AG04449 (cell line): Measurements from ENCODE around the gene SUN3.
"Not testable (repeated sequence)": the region's sequence is repeated elsewhere in the genome, so short reads cannot be mapped to it uniquely, and the experiment has no call there.

ENCODE experiments used
- CTCF ChIA-PET: fragments of 350-600 bp; formaldehyde crosslinking; extraction: SDS; loops from one replicate; lab custom pipeline; 2021; ENCODE audit warnings: antibody characterized with exemption; lab: Yijun Ruan, JAX
- POLR2A ChIA-PET: fragments of 400-600, 350-600 bp; formaldehyde crosslinking; extraction: SDS; loops from one replicate; lab custom pipeline; 2020; ENCODE audit warnings: antibody characterized with exemption, inconsistent platforms; lab: Yijun Ruan, JAX
- DNase-seq: peaks from one replicate; pipeline ENCODE4 v3.0.0-alpha.2; 2010; ENCODE audit warnings: low read depth, low spot score
- H3K4me3 ChIP-seq: 2 replicates; pipeline ENCODE4 v1.5.1; 2011; ENCODE audit warnings: low read depth, mild to moderate bottlenecking, control low read depth, low read length
- TF ChIP-seq, protein P1 (sequence below): IDR thresholded peaks from one replicate; pipeline ENCODE4 v1.5.1; 2011; ENCODE audit warnings: mild to moderate bottlenecking, moderate library complexity, low read length, control low read depth, inconsistent platforms; ENCODE audit not compliant: insufficient read depth; ENCODE audit errors: missing control alignments

SUN3 gene

DNA sequence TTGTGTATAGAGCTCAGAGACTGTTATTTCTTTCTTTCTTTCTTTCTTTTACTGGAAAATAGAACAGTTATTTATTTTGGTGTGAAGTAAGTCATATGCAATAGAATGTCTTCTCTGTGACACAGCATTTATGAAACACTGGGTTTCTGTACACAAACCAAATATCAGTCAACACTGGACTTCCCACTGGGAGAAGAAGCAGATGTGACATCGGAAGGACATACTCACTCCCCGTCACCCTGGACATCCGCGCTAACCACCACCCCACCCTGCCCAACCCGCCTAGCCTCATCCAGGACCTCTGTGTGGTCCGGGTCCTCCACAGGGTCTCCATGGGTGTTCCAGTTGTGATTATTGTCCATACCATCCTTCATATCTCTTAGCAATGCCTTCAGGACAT lies 22.0 kb downstream of the SUN3 start:
- POLR2A ChIA-PET, result interaction anchor here (0.6 kb wide), 1 partner anchor 442 kb away, joined by 3 read pairs; no protein-coding TSS in a partner anchor
- CTCF ChIA-PET, result no interaction called here

DNA sequence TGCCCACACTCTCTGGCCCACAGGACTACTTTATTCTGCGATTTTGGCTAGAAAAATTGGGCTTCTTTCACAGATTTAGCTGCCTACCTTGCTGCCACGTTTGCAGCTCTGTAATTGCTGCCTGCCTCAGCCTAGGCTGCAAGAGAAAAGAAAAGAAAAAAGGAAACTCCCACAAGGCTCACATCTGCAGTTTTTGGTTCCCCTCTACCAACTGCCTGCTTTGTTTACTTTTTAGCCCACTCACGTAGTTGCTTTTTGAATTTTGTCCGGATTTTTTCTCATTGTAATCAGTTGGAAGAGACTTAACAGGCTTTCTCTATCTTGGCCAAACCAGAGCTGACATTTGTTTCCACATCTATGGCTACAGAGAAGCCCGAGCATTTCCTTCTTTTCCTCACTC lies 24.3 kb downstream of the SUN3 start:
- no peak overlapping the region for H3K4me3 ChIP-seq
- no peak for DNase-seq
- ChIA-PET CTCF (interaction anchor here (0.7 to 1.9 kb wide), 4 partner anchors 10 to 106 kb away, joined by 3 to 8 read pairs (median 3); no protein-coding TSS in a partner anchor), POLR2A (no interaction called here)
- TF ChIP-seq, protein P1, sequence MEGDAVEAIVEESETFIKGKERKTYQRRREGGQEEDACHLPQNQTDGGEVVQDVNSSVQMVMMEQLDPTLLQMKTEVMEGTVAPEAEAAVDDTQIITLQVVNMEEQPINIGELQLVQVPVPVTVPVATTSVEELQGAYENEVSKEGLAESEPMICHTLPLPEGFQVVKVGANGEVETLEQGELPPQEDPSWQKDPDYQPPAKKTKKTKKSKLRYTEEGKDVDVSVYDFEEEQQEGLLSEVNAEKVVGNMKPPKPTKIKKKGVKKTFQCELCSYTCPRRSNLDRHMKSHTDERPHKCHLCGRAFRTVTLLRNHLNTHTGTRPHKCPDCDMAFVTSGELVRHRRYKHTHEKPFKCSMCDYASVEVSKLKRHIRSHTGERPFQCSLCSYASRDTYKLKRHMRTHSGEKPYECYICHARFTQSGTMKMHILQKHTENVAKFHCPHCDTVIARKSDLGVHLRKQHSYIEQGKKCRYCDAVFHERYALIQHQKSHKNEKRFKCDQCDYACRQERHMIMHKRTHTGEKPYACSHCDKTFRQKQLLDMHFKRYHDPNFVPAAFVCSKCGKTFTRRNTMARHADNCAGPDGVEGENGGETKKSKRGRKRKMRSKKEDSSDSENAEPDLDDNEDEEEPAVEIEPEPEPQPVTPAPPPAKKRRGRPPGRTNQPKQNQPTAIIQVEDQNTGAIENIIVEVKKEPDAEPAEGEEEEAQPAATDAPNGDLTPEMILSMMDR, result no peak

More for the DNA sequence above, 22.0 kb downstream of the SUN3 start:
- H3K4me3 ChIP-seq, result no peak overlapping the region
- DNase-seq, result no peak
- TF ChIP-seq, protein P1, result no peak

DNA sequence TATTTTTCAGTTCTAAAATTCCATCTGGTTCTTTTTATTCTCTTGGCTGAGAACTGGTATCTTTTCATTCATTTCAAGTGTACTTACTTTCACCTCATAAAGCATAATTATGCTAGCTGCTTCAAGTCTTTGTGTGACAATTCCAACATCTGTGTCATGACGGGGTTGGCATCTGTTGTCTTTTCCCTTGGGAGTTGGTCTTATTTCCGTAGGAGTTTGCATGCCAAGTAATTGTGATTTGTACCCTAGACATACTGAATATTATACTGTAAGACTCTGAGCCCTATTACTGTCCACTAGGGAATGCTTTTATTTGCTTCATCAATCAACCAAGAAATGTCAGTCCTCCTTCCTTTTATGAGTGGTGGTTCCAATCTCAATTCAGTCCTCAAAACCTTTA lies 24.9 kb downstream of the SUN3 start:
- DNase-seq, result no peak
- TF ChIP-seq, protein P1, result no peak
- ChIA-PET POLR2A (no interaction called here), CTCF (interaction anchor here (0.7 to 1.9 kb wide), 4 partner anchors 10 to 107 kb away, joined by 3 to 8 read pairs (median 3); no protein-coding TSS in a partner anchor)
- no peak overlapping the region for H3K4me3 ChIP-seq

DNA sequence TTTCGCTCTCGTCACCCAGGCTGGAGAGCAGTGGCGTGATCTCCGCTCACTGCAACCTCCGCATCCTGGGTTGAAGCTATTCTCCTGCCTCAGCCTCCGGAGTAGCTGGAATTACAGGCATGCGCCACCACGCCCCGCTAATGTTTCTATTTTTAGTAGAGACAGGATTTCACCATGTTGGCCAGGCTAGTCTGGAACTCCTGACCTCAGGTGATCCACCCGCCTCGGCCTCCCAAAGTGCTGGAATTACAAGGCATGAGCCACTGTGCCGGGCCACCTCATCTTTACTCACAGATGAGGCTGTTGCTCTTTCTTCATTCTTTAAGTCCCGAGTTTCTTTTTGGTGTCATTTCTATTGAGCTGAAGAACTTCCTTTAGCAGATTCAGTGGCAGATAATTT lies 28.7 kb downstream of the SUN3 start:
- H3K4me3 ChIP-seq, DNase-seq, POLR2A ChIA-PET: not testable (repeated sequence)
- CTCF ChIA-PET, result interaction anchor here (1.4 to 2.1 kb wide), 6 partner anchors 9 to 155 kb away, joined by 3 to 10 read pairs (median 6); no protein-coding TSS in a partner anchor

DNA sequence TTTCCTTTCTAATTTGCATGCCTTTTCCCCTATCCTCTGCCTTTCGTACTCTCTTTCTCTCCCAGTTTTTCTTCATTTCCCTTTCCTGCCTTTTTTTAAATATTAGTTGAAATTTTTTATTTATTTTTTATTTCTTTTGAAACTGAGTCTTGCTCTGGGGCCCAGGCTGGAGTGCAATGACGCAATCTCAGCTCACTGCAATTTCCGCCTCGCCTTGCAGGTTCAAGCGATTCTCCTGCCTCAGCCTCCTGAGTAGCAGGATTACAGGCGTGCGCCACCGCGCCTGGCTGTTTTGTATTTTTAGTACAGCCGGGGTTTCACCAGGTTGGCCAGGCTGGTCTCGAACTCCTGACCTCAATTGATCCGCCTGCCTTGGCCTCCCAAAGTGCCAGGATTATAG lies 29.5 kb downstream of the SUN3 start:
- ChIA-PET CTCF (interaction anchor here (1.6 to 2.1 kb wide), 4 partner anchors 11 to 156 kb away, joined by 3 to 10 read pairs (median 8); no protein-coding TSS in a partner anchor), POLR2A (no interaction called here)
- no peak for DNase-seq
- H3K4me3 ChIP-seq, result no peak overlapping the region
- TF ChIP-seq, protein P1, result no peak

DNA sequence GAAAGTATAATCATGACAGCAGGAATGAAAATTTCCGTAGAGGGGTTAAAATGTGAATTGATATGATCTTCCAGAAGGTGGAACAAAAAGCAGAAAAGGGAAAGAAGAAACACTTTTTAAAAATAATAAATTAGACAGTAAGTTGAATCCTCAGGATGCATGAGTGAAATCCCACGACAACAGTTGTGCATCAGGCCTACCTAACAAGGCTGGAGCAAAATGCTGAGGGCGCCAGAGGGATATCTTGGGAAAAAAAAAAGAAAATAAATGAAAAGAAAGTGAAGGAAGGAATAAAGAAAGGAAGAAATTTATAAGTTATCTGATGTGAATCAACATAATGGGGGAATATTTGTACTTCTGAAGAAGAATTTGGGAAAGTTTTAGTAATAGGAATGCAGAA lies 36.5 kb downstream of the SUN3 start:
- POLR2A ChIA-PET, result interaction anchor here (1.4 kb wide), 1 partner anchor 117 kb away, joined by 4 read pairs; no protein-coding TSS in a partner anchor
- TF ChIP-seq, protein P1, result no peak
- no peak overlapping the region for H3K4me3 ChIP-seq
- CTCF ChIA-PET, result interaction anchor here (0.8 to 7.9 kb wide), 23 partner anchors 10 to 182 kb away, joined by 3 to 320 read pairs (median 8); no protein-coding TSS in a partner anchor
- no peak for DNase-seq
